ENCODE data around the gene KLF11.

DNA sequence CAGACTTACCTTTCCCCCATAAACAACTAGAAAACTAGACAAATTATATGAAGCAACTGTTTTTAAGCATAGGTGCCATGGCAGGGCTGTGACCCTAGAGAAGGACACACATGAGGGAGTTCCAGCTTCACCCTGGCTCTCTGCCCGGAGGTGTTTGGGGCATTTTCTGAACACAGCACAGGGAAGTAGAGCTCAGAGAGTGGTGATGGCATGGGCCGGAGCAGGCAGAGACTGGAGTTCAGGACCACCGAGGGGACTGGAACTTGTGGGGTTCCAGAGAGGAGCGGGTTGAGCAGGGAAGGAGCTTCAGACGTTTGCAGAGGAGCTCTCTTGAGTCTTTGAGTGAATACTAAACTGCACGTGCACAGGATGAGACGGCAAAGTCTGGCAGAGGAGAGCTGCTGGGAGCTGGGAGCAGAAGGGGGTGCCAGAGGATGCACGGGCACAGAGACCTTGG is 26.5 kb upstream of the KLF11 start:
- TF ChIP-seq, protein P1, sequence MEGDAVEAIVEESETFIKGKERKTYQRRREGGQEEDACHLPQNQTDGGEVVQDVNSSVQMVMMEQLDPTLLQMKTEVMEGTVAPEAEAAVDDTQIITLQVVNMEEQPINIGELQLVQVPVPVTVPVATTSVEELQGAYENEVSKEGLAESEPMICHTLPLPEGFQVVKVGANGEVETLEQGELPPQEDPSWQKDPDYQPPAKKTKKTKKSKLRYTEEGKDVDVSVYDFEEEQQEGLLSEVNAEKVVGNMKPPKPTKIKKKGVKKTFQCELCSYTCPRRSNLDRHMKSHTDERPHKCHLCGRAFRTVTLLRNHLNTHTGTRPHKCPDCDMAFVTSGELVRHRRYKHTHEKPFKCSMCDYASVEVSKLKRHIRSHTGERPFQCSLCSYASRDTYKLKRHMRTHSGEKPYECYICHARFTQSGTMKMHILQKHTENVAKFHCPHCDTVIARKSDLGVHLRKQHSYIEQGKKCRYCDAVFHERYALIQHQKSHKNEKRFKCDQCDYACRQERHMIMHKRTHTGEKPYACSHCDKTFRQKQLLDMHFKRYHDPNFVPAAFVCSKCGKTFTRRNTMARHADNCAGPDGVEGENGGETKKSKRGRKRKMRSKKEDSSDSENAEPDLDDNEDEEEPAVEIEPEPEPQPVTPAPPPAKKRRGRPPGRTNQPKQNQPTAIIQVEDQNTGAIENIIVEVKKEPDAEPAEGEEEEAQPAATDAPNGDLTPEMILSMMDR (IDR thresholded peaks at IDR 0.05; ENCODE audit: low read depth, low read length, poor library complexity, severe bottlenecking): no peak
- TF ChIP-seq EZH2phosphoT487 (IDR thresholded peaks at IDR 0.05; ENCODE audit: borderline replicate concordance, low read length): no peak

Data from DOHH2 (cell line).